GM13977 (cell line): ENCODE measurements around the gene CYP4F2.
"Not testable (repeated sequence)": the region's sequence is repeated elsewhere in the genome, so short reads cannot be mapped to it uniquely, and the experiment has no call there.

Experiments used
- DNase-seq: peaks from one replicate; pipeline ENCODE4 v3.0.0; 2012; ENCODE audit warnings: low spot score
- CTCF ChIP-seq: IDR thresholded peaks from 2 replicates; pipeline ENCODE4 v1.5.1; 2012; ENCODE audit warnings: mild to moderate bottlenecking, control low read depth; ENCODE audit not compliant: insufficient read depth; ENCODE audit errors: extremely low read depth, missing control alignments
- in situ Hi-C: fragments of 300-500 bp; cut with MboI; formaldehyde crosslinking; loops from one replicate; pipeline ENCODE4 v1.12.0; 2022; ENCODE audit warnings: low sequenced_read_pairs, low pct_unique_long_range_greater_than_20kb, mixed read lengths, inconsistent platforms; ENCODE audit not compliant: unreplicated experiment

The CYP4F2 gene

GRCh38 chr19:15892012-15892411 is 5.9 kb downstream of the CYP4F2 start:
- no peak for TF ChIP-seq CTCF
- in situ Hi-C loops = no loop called here
- DNase-seq = no peak

GRCh38 chr19:15891434-15891833 is 6.4 kb downstream of the CYP4F2 start:
- no peak for DNase-seq
- no peak for TF ChIP-seq CTCF
- in situ Hi-C loops = no loop called here

- DNase-seq, in situ Hi-C loops: not testable (repeated sequence)
Measured at GRCh38 chr19:15889339-15889738, 8.5 kb downstream of the CYP4F2 start.

GRCh38 chr19:15885919-15886318 is 12.0 kb downstream of the CYP4F2 start:
- no peak for DNase-seq
- in situ Hi-C loops = no loop called here
- no peak for TF ChIP-seq CTCF

GRCh38 chr19:15885167-15885566 is 12.7 kb downstream of the CYP4F2 start:
- no peak for TF ChIP-seq CTCF
- in situ Hi-C loops = no loop called here
- no peak for DNase-seq

- DNase-seq, in situ Hi-C loops: not testable (repeated sequence)
Measured at GRCh38 chr19:15883329-15883728, 14.5 kb downstream of the CYP4F2 start.

GRCh38 chr19:15874821-15875474 is 22.9 kb downstream of the CYP4F2 start:
- no peak for DNase-seq
- TF ChIP-seq CTCF = no peak
- in situ Hi-C loops = no loop called here

GRCh38 chr19:15873771-15874170 is 24.1 kb downstream of the CYP4F2 start:
- DNase-seq, in situ Hi-C loops: not testable (repeated sequence)
